Left lung (tissue), 14 donors: ENCODE measurements around the gene IL13RA2. TPM values are rescaled to one million over a fixed set of nuclear protein-coding genes. Genes with fewer than 3 reads are reported as not detected.

Experiments
- ATAC-seq: fragments of 200-7000 bp; cut with Tn5 transposase; one replicate; pipeline ENCODE4 v1.9.1; 2020; ENCODE audit warnings: moderate library complexity
- DNase-seq, 4 donors: peaks; one replicate each; pipeline ENCODE4 v3.0.0-alpha.2; 2013 to 2020
- H3K27ac ChIP-seq, 2 donors: fragments of 200-600 bp; sonication (generic) in 1 of 2; one replicate each; pipeline versions ENCODE4 v1.5.0 to v1.8.0; 2020 to 2021
- H3K27me3 ChIP-seq, 2 donors: fragments of 200-600 bp; sonication (generic) in 1 of 2; one replicate each; pipeline versions ENCODE4 v1.5.0 to v1.8.0; 2020 to 2021
- H3K36me3 ChIP-seq, 2 donors: fragments of 200-600 bp; sonication (generic) in 1 of 2; one replicate each; pipeline versions ENCODE4 v1.5.0 to v1.8.0; 2020 to 2021
- H3K4me1 ChIP-seq, 2 donors: fragments of 200-600 bp; one replicate each; pipeline ENCODE4 v1.8.0; 2021
- H3K4me3 ChIP-seq, 2 donors: fragments of 200-600 bp; sonication (generic) in 1 of 2; one replicate each; pipeline versions ENCODE4 v1.5.0 to v1.8.0; 2020 to 2021; ENCODE audit warnings: mild to moderate bottlenecking in 1 of 2
- H3K9me3 ChIP-seq, 2 donors: fragments of 200-600 bp; sonication (generic) in 1 of 2; one replicate each; pipeline versions ENCODE4 v1.5.0 to v1.8.0; 2020 to 2021
- intact Hi-C, 2 donors: fragments of 100-400 bp; cut with DNase I; formaldehyde crosslinking; loops; one replicate each; pipeline versions ENCODE4 v1.11.2 to v1.14.2; 2022
- long read RNA-seq, 12 donors: library from polyadenylated mRNA in 2 of 12; unstranded in 2 of 12; transcript quantifications; one replicate each; pipeline ENCODE4 v2.0.0 and lab custom pipeline, GENCODE V29; 2019 to 2026
- polyA plus RNA-seq, 6 donors: library from polyadenylated mRNA; unstranded; fragments of 120-200 nt; gene quantifications; one replicate each; pipeline ENCODE4 v1.2.1, GENCODE V29; 2013; ENCODE audit not compliant: insufficient read length in 6 of 6
- total RNA-seq, 2 donors: library from RNA; stranded (reverse); fragmentation: NEBNext Ultra II Directional; extraction: Animal tissue kit (Norgen Biotek cat#: 25700); gene quantifications; one replicate each; pipeline ENCODE4 v1.2.1, GENCODE V29; 2021
- TF ChIP-seq, protein P1 (sequence below), 2 donors: fragments of 200-600 bp; sonication (generic) in 1 of 2; IDR thresholded peaks; one replicate each; pipeline versions ENCODE4 v1.5.0 to v1.8.0; 2021; ENCODE audit warnings: antibody characterized with exemption in 2 of 2
- donor health status: DM: no; HTN: yes; CAD: no.
- donor health status: DM: no; HTN: no; CAD: no.

The IL13RA2 gene, protein sequence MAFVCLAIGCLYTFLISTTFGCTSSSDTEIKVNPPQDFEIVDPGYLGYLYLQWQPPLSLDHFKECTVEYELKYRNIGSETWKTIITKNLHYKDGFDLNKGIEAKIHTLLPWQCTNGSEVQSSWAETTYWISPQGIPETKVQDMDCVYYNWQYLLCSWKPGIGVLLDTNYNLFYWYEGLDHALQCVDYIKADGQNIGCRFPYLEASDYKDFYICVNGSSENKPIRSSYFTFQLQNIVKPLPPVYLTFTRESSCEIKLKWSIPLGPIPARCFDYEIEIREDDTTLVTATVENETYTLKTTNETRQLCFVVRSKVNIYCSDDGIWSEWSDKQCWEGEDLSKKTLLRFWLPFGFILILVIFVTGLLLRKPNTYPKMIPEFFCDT
- total RNA-seq (1 to 10 TPM; 2.5 to 4.0 TPM), polyA plus RNA-seq (under 1 TPM; 0.24 to 0.63 (median 0.45) TPM)
- long read RNA-seq, donor 1 = 0 reads
- long read RNA-seq, donor 2 = 0 reads
- long read RNA-seq, donor 3 = 0 reads
- long read RNA-seq, donor 4, partial matches to known transcripts = 0 of 1 reads
- long read RNA-seq, donor 4, other reads (novel, unspliced or antisense) = 1 of 1 reads
- long read RNA-seq, donor 5 = 0 reads
- long read RNA-seq, donor 6 = 0 reads
- long read RNA-seq, donor 7 = 0 reads
- long read RNA-seq, donor 8 = 0 reads
- long read RNA-seq, donor 9 = 0 reads
- long read RNA-seq, donor 10, partial matches to known transcripts = 0 of 1 reads
- long read RNA-seq, donor 10, other reads (novel, unspliced or antisense) = 1 of 1 reads
- long read RNA-seq, donor 11, partial matches to known transcripts = 0 of 2 reads
- long read RNA-seq, donor 11, other reads (novel, unspliced or antisense) = 0 of 2 reads
- long read RNA-seq, donor 12 = 0 reads

DNA sequence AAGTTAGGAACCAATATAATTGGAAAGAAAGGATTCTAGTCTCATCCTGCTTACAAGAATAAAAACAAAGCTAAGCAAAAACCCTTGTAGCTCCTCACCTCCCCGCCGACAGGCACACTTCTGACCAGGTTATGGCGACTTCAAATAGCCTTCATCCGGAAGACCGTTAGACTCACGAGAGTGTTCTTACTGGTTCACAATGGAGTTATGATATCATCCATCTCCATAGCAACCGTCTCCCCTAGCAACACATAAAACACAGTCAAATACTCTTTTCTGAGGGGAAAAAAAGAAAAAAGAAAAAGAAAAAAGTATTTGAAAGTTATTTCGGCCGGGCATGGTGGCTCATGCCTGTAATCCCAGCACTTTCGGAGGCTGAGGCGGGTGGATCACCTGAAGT lies at the start of gene IL13RA2:
TSS of gene IL13RA2 (minus strand) at position 162 of the 400 bp plus-strand sequence. CDS start 347 bp downstream, outside the sequence.
- H3K36me3 ChIP-seq = no peaks in the 10 kb centered on the region
- no peak within 1 kb of the TSS for H3K4me3 ChIP-seq
- H3K27ac ChIP-seq = no peak within 1 kb of the TSS
- H3K4me1 ChIP-seq = no peaks in the 10 kb centered on the region
- peaks cover 0 to 9% of the 10 kb centered on the region in 2 donors for H3K27me3 ChIP-seq
- H3K9me3 ChIP-seq = no peaks in the 10 kb centered on the region
- ATAC-seq = no peak
- TF ChIP-seq, protein P1, sequence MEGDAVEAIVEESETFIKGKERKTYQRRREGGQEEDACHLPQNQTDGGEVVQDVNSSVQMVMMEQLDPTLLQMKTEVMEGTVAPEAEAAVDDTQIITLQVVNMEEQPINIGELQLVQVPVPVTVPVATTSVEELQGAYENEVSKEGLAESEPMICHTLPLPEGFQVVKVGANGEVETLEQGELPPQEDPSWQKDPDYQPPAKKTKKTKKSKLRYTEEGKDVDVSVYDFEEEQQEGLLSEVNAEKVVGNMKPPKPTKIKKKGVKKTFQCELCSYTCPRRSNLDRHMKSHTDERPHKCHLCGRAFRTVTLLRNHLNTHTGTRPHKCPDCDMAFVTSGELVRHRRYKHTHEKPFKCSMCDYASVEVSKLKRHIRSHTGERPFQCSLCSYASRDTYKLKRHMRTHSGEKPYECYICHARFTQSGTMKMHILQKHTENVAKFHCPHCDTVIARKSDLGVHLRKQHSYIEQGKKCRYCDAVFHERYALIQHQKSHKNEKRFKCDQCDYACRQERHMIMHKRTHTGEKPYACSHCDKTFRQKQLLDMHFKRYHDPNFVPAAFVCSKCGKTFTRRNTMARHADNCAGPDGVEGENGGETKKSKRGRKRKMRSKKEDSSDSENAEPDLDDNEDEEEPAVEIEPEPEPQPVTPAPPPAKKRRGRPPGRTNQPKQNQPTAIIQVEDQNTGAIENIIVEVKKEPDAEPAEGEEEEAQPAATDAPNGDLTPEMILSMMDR (IDR thresholded peaks at IDR 0.05) = no peak
- intact Hi-C loops = no loop called here
- DNase-seq = peak in 1 of 4 donors; percentile 10

DNA sequence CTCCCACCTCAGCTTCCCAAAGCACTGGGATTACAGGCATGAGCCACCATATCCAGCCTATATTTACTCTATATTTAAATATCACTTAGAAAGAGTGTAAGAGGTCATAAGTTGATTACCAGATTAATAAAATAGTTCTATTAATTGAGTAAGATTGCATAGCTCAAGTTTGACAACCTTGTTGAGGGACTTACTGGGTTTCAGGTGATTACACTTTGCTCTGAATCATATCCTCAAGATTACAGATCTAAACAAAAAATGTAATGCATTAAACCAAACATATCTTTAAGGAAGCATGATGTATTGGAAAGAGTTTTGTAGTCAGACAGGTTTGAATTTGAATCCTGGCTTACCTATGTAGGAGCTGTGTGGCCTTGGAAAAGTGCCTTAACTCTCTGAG lies 47.9 kb upstream of the IL13RA2 start:
- no peaks in the 10 kb centered on the region for H3K36me3 ChIP-seq
- H3K4me3 ChIP-seq = no peak overlapping the region
- H3K4me1 ChIP-seq = no peaks in the 10 kb centered on the region
- intact Hi-C loops = no loop called here
- DNase-seq = no peak
- ATAC-seq = no peak
- H3K9me3 ChIP-seq = no peaks in the 10 kb centered on the region
- H3K27me3 ChIP-seq = no peaks in the 10 kb centered on the region
- TF ChIP-seq, protein P1 (IDR thresholded peaks at IDR 0.05) = no peak
- H3K27ac ChIP-seq = no peak overlapping the region

DNA sequence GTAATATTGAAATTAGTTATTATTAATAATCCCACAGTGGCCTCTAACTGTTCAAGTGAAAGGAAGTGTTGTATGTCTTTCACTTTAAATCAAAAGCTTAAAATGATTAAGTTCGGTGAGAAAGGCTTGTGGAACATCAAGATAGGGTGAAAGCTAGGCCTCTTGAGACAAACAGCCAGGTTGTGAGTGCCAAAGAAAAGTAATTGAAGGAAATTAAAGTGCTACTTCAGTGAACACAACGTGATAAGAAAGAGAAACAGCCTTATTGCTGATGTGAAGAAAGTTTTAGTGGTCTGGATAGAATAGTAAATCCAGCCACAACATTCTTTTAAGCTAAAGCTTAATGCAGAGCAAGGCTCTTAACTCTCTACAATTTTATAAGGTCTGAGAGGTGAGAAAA lies 42.6 kb upstream of the IL13RA2 start:
- Histone ChIP-seq H3K27me3 (no peaks in the 10 kb centered on the region), H3K4me3 (no peak overlapping the region), H3K36me3 (no peaks in the 10 kb centered on the region), H3K9me3 (no peaks in the 10 kb centered on the region), H3K4me1 (no peaks in the 10 kb centered on the region), H3K27ac (no peak overlapping the region)
- DNase-seq (no peak), ATAC-seq (peak; percentile 42)
- intact Hi-C loops = no loop called here
- TF ChIP-seq, protein P1 (IDR thresholded peaks at IDR 0.05) = no peak

DNA sequence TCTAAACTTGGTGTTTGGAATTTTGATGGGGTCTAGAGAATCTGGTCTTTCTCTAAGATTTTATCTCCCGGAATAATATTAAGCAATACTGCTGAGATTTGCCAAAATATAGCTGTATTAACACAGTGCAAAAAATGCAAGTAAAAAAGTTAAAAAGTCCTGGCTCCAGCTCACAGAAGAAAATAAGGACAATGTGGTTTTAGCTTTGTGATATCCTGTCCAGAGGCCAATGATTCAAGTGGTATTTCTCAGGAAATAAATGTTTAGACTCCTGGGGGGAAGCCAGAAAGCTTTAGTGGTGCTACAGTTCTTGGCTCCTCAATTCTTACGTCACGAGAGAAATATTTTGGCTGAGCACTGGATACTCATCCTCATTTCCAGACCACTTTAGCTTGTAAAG lies 40.9 kb upstream of the IL13RA2 start:
- Histone ChIP-seq H3K36me3 (no peaks in the 10 kb centered on the region), H3K27me3 (no peaks in the 10 kb centered on the region), H3K4me3 (no peak overlapping the region), H3K9me3 (no peaks in the 10 kb centered on the region), H3K27ac (peak overlapping the region in 1 of 2 donors; percentile 26), H3K4me1 (no peaks in the 10 kb centered on the region)
- ATAC-seq (peak; percentile 74), DNase-seq (peak in 2 of 4 donors; percentile 68 to 86)
- TF ChIP-seq, protein P1 (IDR thresholded peaks at IDR 0.05) = no peak
- intact Hi-C loops = no loop called here

DNA sequence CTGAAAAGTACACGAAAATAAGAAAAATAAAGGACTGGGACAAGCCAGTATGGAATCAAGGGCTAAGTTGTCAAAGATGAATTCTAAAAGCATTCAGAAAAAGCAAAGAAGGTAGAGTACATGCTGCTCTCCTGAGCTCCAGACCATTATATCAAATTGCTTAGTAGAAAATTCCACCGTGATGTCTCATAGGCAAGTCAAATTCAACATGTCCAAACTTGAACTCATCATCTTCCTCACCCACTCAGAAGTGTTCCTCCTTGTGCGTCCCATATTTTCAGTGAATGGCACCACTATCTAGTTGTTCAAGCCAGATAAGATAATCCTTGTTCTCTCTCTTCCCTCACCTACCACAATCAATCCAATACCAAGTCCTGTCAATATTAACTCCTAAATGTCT lies 37.5 kb upstream of the IL13RA2 start:
- intact Hi-C loops = no loop called here
- H3K4me3 ChIP-seq = no peak overlapping the region
- no peak overlapping the region for H3K27ac ChIP-seq
- no peaks in the 10 kb centered on the region for H3K36me3 ChIP-seq
- DNase-seq = no peak
- H3K4me1 ChIP-seq = no peaks in the 10 kb centered on the region
- H3K27me3 ChIP-seq = no peaks in the 10 kb centered on the region
- no peak for ATAC-seq
- no peaks in the 10 kb centered on the region for H3K9me3 ChIP-seq
- TF ChIP-seq, protein P1 (IDR thresholded peaks at IDR 0.05) = no peak
